Activated CD8-positive, alpha-beta T cell treated with anti-CD3 and anti-CD28 coated beads for 36 hours (primary cell): Measurements from ENCODE around the gene PRPF8. TPM values are rescaled to one million over a fixed set of nuclear protein-coding genes. Genes with fewer than 3 reads are reported as not detected.

Experiments
- ATAC-seq: fragments of 200-7000 bp; cut with Tn5 transposase; one replicate; pipeline ENCODE4 v1.10.0; 2021; ENCODE audit warnings: mild to moderate bottlenecking, moderate library complexity
- CTCF ChIA-PET: fragments of 350-600 bp; sonication (Branson Sonifier 250); formaldehyde crosslinking; loops from one replicate; lab custom pipeline; 2021; ENCODE audit warnings: antibody characterized with exemption; lab: Charles Lee
- POLR2A ChIA-PET: fragments of 350-600 bp; sonication (Branson Sonifier 250); formaldehyde crosslinking; loops from one replicate; lab custom pipeline; 2021; ENCODE audit warnings: antibody characterized with exemption; lab: Charles Lee
- DNase-seq: peaks from one replicate; pipeline ENCODE4 v3.0.0-alpha.2; 2020
- H3K27ac Mint-ChIP-seq: one replicate; pipeline ENCODE4 v1.8.0; 2021; ENCODE audit warnings: mild to moderate bottlenecking, mixed read lengths
- H3K27me3 Mint-ChIP-seq: one replicate; pipeline ENCODE4 v1.8.0; 2021; ENCODE audit warnings: mixed read lengths
- H3K36me3 Mint-ChIP-seq: one replicate; pipeline ENCODE4 v1.8.0; 2021; ENCODE audit warnings: low read depth, mixed read lengths
- H3K4me1 Mint-ChIP-seq: one replicate; pipeline ENCODE4 v1.8.0; 2021; ENCODE audit warnings: low read depth, mixed read lengths
- H3K4me3 Mint-ChIP-seq: one replicate; pipeline ENCODE4 v1.8.0; 2021; ENCODE audit warnings: mild to moderate bottlenecking, moderate library complexity, mixed read lengths
- H3K9me3 Mint-ChIP-seq: one replicate; pipeline ENCODE4 v1.8.0; 2021; ENCODE audit warnings: mixed read lengths
- CTCF ChIP-seq: fragments of 200-600 bp; IDR thresholded peaks from one replicate; pipeline ENCODE4 v1.8.0; 2022; ENCODE audit warnings: antibody characterized with exemption, mild to moderate bottlenecking
- intact Hi-C: fragments of 100-400 bp; cut with micrococcal nuclease; formaldehyde crosslinking; loops from one replicate; pipeline ENCODE4 v1.10.0; 2022
- total RNA-seq, 2 experiments: library from RNA; stranded (reverse); gene quantifications; one replicate each; pipeline ENCODE4 v1.2.3, GENCODE V29; 2021

The PRPF8 gene
- total RNA-seq, 2 experiments from 2014 or later, result 370 to 428 TPM

GRCh38 chr17:1648963-1649843, 35.5 kb downstream of the PRPF8 start:
- H3K27ac Mint-ChIP-seq, result peak overlapping the region; percentile 46
- peak; percentile 82 for TF ChIP-seq CTCF

GRCh38 chr17:1648173-1648962, 36.3 kb downstream of the PRPF8 start:
- Mint-ChIP-seq H3K27me3 (no peaks in the 10 kb centered on the region), H3K27ac (peak overlapping the region; percentile 34), H3K4me1 (peaks cover 39% of the 10 kb centered on the region), H3K9me3 (no peaks in the 10 kb centered on the region), H3K4me3 (peak overlapping the region; percentile 63), H3K36me3 (peaks cover 19% of the 10 kb centered on the region)
- CTCF ChIA-PET, result interaction anchor here (0.9 to 3.8 kb wide), 20 partner anchors 10 to 286 kb away, joined by 3 to 20 read pairs (median 5); partner anchors contain the start of genes MYO1C, PITPNA, RPA1 and SERPINF1
- POLR2A ChIA-PET, result interaction anchor here (1.0 to 2.6 kb wide), 7 partner anchors 14 to 130 kb away, joined by 3 to 10 read pairs (median 6); no protein-coding TSS in a partner anchor
- intact Hi-C loops, result no loop called here
- ATAC-seq, result no peak
- no peak for DNase-seq
- TF ChIP-seq CTCF, result no peak

More at GRCh38 chr17:1648963-1649843, 35.5 kb downstream of the PRPF8 start:
- H3K36me3 Mint-ChIP-seq, result peaks cover 27% of the 10 kb centered on the region
- peak; percentile 95 for DNase-seq
- intact Hi-C loops, result no loop called here
- H3K9me3 Mint-ChIP-seq, result no peaks in the 10 kb centered on the region
- H3K27me3 Mint-ChIP-seq, result no peaks in the 10 kb centered on the region
- ATAC-seq, result peak; percentile 72
- peak overlapping the region; percentile 63 for H3K4me3 Mint-ChIP-seq
- CTCF ChIA-PET, result interaction anchor here (0.9 to 3.8 kb wide), 29 partner anchors 10 to 287 kb away, joined by 3 to 20 read pairs (median 4); partner anchors contain the start of genes INPP5K, MYO1C, PITPNA and RPA1
- peaks cover 35% of the 10 kb centered on the region for H3K4me1 Mint-ChIP-seq
- POLR2A ChIA-PET, result interaction anchor here (0.6 to 2.6 kb wide), 13 partner anchors 12 to 144 kb away, joined by 3 to 10 read pairs (median 4); no protein-coding TSS in a partner anchor

GRCh38 chr17:1647802-1648171, 36.9 kb downstream of the PRPF8 start:
- H3K27ac Mint-ChIP-seq, result no peak overlapping the region
- intact Hi-C loops, result no loop called here
- ChIA-PET CTCF (interaction anchor here (0.9 to 3.8 kb wide), 8 partner anchors 11 to 115 kb away, joined by 4 to 20 read pairs (median 7); partner anchors contain the start of genes PITPNA, SERPINF1 and SLC43A2), POLR2A (interaction anchor here (1.0 to 2.0 kb wide), 3 partner anchors 9 to 76 kb away, joined by 3 to 10 read pairs (median 4); no protein-coding TSS in a partner anchor)
- H3K36me3 Mint-ChIP-seq, result peaks cover 13% of the 10 kb centered on the region
- DNase-seq (no peak), ATAC-seq (no peak)
- H3K4me3 Mint-ChIP-seq, result peak overlapping the region; percentile 63
- H3K9me3 Mint-ChIP-seq, result no peaks in the 10 kb centered on the region
- H3K4me1 Mint-ChIP-seq, result peaks cover 39% of the 10 kb centered on the region
- no peaks in the 10 kb centered on the region for H3K27me3 Mint-ChIP-seq
- TF ChIP-seq CTCF, result no peak

- Mint-ChIP-seq H3K27me3 (no peaks in the 10 kb centered on the region), H3K36me3 (peaks cover 1% of the 10 kb centered on the region), H3K27ac (no peak overlapping the region), H3K4me1 (peaks cover 39% of the 10 kb centered on the region), H3K4me3 (no peak overlapping the region), H3K9me3 (no peaks in the 10 kb centered on the region)
- CTCF ChIA-PET, result interaction anchor here (0.8 to 3.5 kb wide), 5 partner anchors 17 to 75 kb away, joined by 3 to 18 read pairs (median 6); no protein-coding TSS in a partner anchor
- intact Hi-C loops, result no loop called here
- TF ChIP-seq CTCF, result no peak
- POLR2A ChIA-PET, result interaction anchor here (1.0 to 1.2 kb wide), 2 partner anchors 11 to 184 kb away, joined by 3 read pairs; partner anchors contain the start of gene RPA1
- no peak for DNase-seq
- no peak for ATAC-seq
Measured at GRCh38 chr17:1646199-1646875, 38.3 kb downstream of the PRPF8 start.
